GM12874 (cell line): ENCODE data around the gene PAPPA2.

ENCODE experiments used
- TF ChIP-seq, protein P1 (sequence below): IDR thresholded peaks from 2 replicates; pipeline ENCODE4 v1.5.1; 2011; ENCODE audit warnings: low read depth, mild to moderate bottlenecking, control low read depth, low read length, moderate library complexity; ENCODE audit not compliant: insufficient read depth

The PAPPA2 gene

GRCh38 chr1:176790786-176791185 is 327.8 kb downstream of the PAPPA2 start:
- TF ChIP-seq, protein P1, sequence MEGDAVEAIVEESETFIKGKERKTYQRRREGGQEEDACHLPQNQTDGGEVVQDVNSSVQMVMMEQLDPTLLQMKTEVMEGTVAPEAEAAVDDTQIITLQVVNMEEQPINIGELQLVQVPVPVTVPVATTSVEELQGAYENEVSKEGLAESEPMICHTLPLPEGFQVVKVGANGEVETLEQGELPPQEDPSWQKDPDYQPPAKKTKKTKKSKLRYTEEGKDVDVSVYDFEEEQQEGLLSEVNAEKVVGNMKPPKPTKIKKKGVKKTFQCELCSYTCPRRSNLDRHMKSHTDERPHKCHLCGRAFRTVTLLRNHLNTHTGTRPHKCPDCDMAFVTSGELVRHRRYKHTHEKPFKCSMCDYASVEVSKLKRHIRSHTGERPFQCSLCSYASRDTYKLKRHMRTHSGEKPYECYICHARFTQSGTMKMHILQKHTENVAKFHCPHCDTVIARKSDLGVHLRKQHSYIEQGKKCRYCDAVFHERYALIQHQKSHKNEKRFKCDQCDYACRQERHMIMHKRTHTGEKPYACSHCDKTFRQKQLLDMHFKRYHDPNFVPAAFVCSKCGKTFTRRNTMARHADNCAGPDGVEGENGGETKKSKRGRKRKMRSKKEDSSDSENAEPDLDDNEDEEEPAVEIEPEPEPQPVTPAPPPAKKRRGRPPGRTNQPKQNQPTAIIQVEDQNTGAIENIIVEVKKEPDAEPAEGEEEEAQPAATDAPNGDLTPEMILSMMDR: no peak

- TF ChIP-seq, protein P1: no peak
Observed at GRCh38 chr1:176791906-176792305, 328.9 kb downstream of the PAPPA2 start.

GRCh38 chr1:176794897-176795508 is 332.0 kb downstream of the PAPPA2 start:
- TF ChIP-seq, protein P1: no peak

GRCh38 chr1:176795929-176796328 is 333.0 kb downstream of the PAPPA2 start:
- TF ChIP-seq, protein P1: no peak

GRCh38 chr1:176796583-176796982 is 333.6 kb downstream of the PAPPA2 start:
- TF ChIP-seq, protein P1: no peak

DNA sequence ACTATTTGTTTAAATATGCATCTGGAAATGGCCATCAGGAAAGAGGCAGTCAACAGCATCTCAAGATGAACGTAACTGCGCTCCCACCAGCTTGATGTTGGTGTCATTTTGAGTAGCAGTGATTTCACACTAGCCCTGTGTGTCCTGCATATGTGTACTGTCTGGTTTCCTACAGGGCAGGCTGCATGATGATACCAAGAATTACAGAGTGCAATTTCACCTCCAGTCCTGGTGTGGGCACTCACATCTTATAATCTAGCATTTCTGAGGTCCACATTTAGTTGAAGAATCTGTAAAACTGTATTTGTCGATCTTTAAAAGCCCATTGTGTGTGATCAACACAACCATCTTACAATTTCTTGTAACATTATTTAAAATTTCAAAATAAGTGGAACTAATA is 336.4 kb downstream of the PAPPA2 start:
- TF ChIP-seq, protein P1: no peak

DNA sequence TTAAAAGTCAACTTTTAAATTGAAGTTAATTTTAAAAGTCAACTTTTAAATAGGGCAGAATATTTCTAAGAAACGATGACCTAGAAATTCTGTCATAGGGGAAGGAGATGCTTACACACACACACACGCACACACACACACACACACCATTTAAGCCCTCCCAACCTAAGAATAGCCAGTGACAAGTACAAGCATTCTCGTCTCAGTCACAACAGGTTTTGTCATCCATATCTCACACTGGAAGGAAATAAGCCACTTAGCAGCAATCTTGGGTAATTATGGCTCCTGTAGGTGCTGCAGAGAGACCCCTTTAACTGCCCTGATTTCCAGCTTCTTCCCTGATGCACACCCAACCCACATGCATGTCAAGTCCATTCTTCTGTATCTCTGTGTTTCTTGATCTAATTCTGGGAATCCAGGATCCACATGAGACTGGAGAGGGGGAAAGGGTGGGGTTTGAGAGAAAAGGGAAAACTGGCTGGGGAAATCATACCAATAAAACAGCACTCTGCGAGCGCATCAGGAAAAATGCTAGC is 338.1 kb downstream of the PAPPA2 start:
- TF ChIP-seq, protein P1: no peak
